ENCODE results near the gene NOTCH2. TPM values are rescaled to one million over a fixed set of nuclear protein-coding genes. Genes with fewer than 3 reads are reported as not detected.

Gene NOTCH2
- total RNA-seq, 1 donor from 2014 or later: 84.2 TPM

DNA sequence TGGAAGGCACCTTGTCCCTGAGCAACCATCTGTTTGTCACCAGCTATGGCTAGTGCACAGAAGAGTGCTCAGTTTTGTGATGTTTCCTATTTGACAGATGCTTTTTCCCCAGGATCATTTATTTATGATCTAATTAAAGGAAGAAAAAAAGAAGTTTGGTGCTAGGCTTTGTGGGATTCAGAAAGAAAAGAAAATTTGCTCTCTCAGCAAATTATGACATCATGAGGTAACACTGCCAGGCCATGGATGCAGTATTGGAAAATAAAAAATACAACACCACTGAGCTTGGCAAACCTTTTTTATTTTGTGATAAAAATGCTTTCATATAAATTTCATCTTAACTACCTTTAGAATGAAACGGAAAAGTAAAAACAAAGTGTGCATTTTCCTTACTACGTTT is 157.7 kb downstream of the NOTCH2 start:
- Mint-ChIP-seq H3K27me3 (ENCODE audit: low read depth) (no peaks in the 10 kb centered on the region), H3K4me3 (no peak overlapping the region), H3K9me3 (no peaks in the 10 kb centered on the region), H3K27ac (ENCODE audit: unreplicated experiment) (no peak overlapping the region), H3K4me1 (no peaks in the 10 kb centered on the region), H3K36me3 (ENCODE audit: low read depth) (peaks cover 26% of the 10 kb centered on the region)
- DNase-seq (ENCODE audit: low read depth, low spot score): no peak
- TF ChIP-seq, protein P1, sequence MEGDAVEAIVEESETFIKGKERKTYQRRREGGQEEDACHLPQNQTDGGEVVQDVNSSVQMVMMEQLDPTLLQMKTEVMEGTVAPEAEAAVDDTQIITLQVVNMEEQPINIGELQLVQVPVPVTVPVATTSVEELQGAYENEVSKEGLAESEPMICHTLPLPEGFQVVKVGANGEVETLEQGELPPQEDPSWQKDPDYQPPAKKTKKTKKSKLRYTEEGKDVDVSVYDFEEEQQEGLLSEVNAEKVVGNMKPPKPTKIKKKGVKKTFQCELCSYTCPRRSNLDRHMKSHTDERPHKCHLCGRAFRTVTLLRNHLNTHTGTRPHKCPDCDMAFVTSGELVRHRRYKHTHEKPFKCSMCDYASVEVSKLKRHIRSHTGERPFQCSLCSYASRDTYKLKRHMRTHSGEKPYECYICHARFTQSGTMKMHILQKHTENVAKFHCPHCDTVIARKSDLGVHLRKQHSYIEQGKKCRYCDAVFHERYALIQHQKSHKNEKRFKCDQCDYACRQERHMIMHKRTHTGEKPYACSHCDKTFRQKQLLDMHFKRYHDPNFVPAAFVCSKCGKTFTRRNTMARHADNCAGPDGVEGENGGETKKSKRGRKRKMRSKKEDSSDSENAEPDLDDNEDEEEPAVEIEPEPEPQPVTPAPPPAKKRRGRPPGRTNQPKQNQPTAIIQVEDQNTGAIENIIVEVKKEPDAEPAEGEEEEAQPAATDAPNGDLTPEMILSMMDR (conservative IDR thresholded peaks at IDR 0.05): no peak

DNA sequence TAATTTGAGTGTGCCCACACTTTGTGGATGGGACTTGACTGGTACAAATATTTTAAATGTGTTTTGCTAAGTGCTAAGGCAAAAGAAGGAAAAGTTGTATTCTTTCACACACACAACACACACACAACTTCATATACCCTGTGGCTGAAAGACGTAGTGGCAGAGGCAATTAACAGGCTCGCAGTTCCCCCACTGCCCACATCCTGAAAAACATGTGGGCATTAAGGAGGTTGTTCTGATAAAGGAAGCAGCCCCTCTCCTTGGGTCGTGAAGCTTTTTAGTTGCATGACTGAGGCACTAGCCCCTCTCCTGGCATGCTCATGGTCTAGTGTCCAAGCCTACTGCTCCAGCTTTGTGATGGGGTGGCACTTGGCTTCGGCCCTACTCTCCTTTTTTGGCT is 158.8 kb downstream of the NOTCH2 start:
- DNase-seq (ENCODE audit: low read depth, low spot score): no peak
- Mint-ChIP-seq H3K4me1 (no peaks in the 10 kb centered on the region), H3K27ac (ENCODE audit: unreplicated experiment) (no peak overlapping the region), H3K4me3 (no peak overlapping the region), H3K36me3 (ENCODE audit: low read depth) (peaks cover 21% of the 10 kb centered on the region), H3K27me3 (ENCODE audit: low read depth) (no peaks in the 10 kb centered on the region), H3K9me3 (peaks cover 4% of the 10 kb centered on the region)
- TF ChIP-seq, protein P1 (conservative IDR thresholded peaks at IDR 0.05): no peak

DNA sequence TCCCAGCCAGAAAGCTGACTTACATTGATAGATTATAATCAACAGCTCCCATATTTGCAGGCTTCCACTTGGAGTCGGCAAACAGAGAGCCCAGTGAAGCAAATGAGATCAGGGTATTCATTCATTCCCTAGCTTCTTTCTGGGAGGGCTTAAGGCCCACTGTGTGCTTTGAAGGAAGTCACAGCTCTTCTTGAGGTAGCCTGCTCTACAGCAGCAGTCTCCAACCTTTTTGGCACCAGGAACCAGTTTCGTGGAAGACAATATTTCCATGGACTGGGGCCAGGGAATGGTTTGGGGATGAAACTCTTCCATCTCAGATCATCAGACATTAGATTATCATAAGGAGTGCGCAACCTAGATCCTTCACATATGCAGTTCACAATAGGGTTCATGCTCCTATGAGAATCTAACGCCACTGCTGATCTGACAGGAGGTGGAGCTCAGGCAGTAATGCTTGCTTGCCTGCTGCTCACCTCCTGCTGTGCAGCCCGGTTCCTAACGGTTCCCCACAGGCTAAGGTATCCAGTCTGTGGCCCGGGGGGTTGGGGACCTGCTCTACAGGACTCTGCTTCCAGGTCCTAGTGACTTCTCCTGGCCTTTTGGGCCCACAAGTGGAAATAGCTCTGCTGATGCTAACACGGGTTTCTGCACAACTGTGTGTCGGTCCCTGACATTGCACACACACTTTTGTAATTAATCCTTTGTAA is 159.4 kb downstream of the NOTCH2 start:
- peaks cover 4% of the 10 kb centered on the region for H3K9me3 Mint-ChIP-seq
- no peaks in the 10 kb centered on the region for H3K4me1 Mint-ChIP-seq
- no peak overlapping the region for H3K4me3 Mint-ChIP-seq
- no peaks in the 10 kb centered on the region for H3K27me3 Mint-ChIP-seq (ENCODE audit: low read depth)
- H3K36me3 Mint-ChIP-seq (ENCODE audit: low read depth): peaks cover 16% of the 10 kb centered on the region
- no peak overlapping the region for H3K27ac Mint-ChIP-seq (ENCODE audit: unreplicated experiment)
- DNase-seq (ENCODE audit: low read depth, low spot score): no peak
- TF ChIP-seq, protein P1 (conservative IDR thresholded peaks at IDR 0.05): no peak

DNA sequence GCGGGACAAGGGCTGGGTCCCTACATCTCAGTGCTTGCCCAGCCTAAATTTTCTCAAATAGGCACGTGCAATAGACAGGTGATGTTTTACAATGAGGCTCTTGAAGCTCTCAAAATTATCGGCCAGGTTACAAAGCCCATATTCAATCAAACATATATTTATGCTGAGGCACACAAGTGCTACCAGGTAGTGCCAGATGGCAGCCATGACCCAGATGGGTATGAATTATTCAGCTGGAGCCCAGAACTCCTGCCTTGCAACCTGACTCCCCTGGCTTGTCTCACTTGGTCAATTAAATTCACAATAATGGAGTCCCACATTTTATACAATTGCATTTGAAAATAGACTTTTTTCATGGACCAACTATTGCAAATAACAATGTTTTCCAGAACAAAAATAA is 160.8 kb downstream of the NOTCH2 start:
- Mint-ChIP-seq H3K27me3 (ENCODE audit: low read depth) (no peaks in the 10 kb centered on the region), H3K36me3 (ENCODE audit: low read depth) (peaks cover 9% of the 10 kb centered on the region), H3K9me3 (peaks cover 6% of the 10 kb centered on the region), H3K4me3 (no peak overlapping the region), H3K27ac (ENCODE audit: unreplicated experiment) (no peak overlapping the region), H3K4me1 (no peaks in the 10 kb centered on the region)
- TF ChIP-seq, protein P1 (conservative IDR thresholded peaks at IDR 0.05): no peak
- no peak for DNase-seq (ENCODE audit: low read depth, low spot score)

DNA sequence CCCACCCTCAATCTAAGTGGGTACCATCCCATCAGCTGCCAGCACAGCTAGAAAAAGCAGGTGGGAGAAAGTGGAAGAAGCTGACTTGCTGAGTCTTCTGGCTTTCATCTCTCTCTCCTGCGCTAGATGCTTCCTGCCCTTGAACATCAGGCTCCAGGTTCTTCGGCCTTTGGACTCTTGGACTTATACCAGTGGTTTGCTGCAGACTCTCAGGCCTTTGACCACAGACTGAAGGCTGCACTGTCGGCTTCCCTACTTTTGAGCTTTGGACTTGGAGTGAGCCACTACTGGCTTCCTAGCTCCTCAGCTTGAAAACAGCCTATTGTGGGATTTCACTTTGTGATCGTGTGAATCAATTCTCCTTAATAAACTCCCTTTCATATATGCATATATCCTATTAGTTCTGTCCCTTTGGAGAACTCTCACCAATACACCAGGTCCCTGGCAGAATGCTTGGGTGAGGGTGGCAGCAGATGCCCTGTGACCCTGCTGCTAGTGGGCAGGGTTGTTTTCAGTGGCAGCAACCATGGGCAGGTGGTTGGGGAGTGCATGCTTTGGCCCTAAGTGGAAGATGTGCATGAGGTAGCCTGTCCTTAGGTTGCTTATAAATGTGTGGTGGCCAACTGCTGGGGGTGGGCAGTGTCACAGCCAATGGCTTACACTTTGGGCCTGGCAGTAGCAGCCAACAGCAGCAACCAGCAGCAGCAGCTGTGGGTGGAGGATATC is 162.4 kb downstream of the NOTCH2 start:
- no peak overlapping the region for H3K4me3 Mint-ChIP-seq
- no peaks in the 10 kb centered on the region for H3K27me3 Mint-ChIP-seq (ENCODE audit: low read depth)
- TF ChIP-seq, protein P1 (conservative IDR thresholded peaks at IDR 0.05): no peak
- no peaks in the 10 kb centered on the region for H3K4me1 Mint-ChIP-seq
- H3K27ac Mint-ChIP-seq (ENCODE audit: unreplicated experiment): no peak overlapping the region
- peaks cover 6% of the 10 kb centered on the region for H3K36me3 Mint-ChIP-seq (ENCODE audit: low read depth)
- peaks cover 6% of the 10 kb centered on the region for H3K9me3 Mint-ChIP-seq
- no peak for DNase-seq (ENCODE audit: low read depth, low spot score)

All from neural crest cell (in vitro differentiated cells).